Pulmonary artery endothelial cell (primary cell): Measurements from ENCODE around the gene TGFB1. TPM values are rescaled to one million over a fixed set of nuclear protein-coding genes. Genes with fewer than 3 reads are reported as not detected.
A peak's percentile ranks its signal among the peaks of the same experiment; 100 is the strongest.
"Not testable (repeated sequence)": the region's sequence is repeated elsewhere in the genome, so short reads cannot be mapped to it uniquely, and the experiment has no call there.

ENCODE experiments used
- DNase-seq: peaks from one replicate; pipeline ENCODE4 v3.0.0-alpha.2; 2011; ENCODE audit warnings: low read depth, low spot score
- total RNA-seq: library from RNA; depleted of rRNA; stranded (reverse); fragments of >200 nt; gene quantifications from 2 replicates; pipeline ENCODE4 v1.2.3, GENCODE V29; 2014

Gene TGFB1
- 18.2 and 18.9 TPM in 2 replicates for total RNA-seq

- peak; percentile 54 for DNase-seq
These were observed at the start of gene TGFB1 for GRCh38 chr19:41353466-41354342. Gene TGFB1, minus strand, starts transcription at chr19:41353922. Its CDS starts 878 bp downstream, at chr19:41353044.

- DNase-seq: no peak
These were observed 48.3 kb upstream of the TGFB1 start for GRCh38 chr19:41402010-41402409.

DNA sequence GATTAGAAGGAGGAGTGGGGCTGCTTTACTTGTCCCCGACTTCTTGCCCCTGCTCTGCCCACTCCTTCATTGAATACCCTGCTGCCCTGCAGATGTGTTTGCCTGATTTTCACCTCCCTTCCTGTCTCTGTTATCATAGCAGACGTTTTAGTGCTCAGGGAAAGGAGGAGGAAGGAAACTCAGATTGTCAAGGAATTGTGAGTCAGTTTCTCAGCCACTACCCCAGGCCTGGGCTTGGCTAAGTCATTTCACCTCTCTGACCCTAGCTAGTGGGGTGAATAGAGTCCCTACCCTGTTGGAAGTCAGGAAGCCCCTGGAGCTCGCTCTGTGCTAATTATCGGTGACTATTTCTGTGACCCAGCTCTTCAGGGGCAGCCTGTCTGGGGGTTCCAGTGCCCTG lies 47.8 kb upstream of the TGFB1 start:
- peak; percentile 65 for DNase-seq

DNA sequence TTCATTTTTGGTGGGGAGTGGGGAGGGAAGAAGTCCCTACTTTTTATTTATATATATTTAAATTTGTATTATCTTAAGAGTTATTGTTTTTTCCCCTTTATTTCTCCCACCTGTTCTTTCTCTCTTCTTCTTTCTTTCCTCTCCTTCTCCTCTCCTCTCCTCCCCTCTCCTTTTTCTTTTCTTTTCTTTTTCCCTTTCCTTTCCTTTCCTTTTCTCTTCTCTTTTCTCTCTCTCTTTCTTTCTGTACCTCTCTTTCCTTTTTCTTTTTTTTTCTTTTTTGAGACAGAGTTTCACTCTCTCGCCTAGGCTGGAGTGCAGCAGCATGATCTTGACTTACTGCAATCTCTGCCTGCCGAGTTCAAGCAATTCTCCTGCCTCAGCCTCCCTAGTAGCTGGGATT lies 45.8 kb upstream of the TGFB1 start:
- no peak for DNase-seq

DNA sequence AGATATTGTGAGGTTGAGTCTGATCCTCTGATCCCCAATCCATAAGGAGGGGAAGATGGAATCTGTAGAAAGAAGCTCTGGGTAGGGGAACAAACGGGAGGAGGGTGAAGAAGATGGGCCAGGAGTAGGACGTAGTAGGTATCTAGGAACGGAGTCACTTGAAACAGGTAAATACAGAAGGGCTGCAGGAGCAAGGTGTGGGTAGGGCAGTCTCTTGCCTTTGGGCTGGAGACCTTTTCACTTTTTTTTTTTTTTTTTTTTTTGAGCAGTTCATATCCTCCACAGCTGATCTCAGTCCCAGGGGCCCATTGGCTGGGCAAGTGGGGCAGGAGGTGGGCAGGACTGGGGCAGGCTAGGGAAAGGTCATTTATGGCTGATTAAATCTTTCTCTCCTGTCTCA lies 45.4 kb upstream of the TGFB1 start:
- DNase-seq: no peak

- no peak for DNase-seq
These were observed 44.9 kb upstream of the TGFB1 start for GRCh38 chr19:41398598-41398997.

- no peak for DNase-seq
These were observed 44.3 kb upstream of the TGFB1 start for GRCh38 chr19:41398050-41398418.

GRCh38 chr19:41397086-41398049 lies 43.6 kb upstream of the TGFB1 start, which contains the start of the genes BCKDHA and EXOSC5:
Gene BCKDHA, plus strand, starts transcription at chr19:41397818. Its CDS starts 10 bp downstream, at chr19:41397828.
Gene EXOSC5, minus strand, starts transcription at chr19:41397359. Its CDS starts 31 bp downstream, at chr19:41397328.
- peak; percentile 99 for DNase-seq

DNA sequence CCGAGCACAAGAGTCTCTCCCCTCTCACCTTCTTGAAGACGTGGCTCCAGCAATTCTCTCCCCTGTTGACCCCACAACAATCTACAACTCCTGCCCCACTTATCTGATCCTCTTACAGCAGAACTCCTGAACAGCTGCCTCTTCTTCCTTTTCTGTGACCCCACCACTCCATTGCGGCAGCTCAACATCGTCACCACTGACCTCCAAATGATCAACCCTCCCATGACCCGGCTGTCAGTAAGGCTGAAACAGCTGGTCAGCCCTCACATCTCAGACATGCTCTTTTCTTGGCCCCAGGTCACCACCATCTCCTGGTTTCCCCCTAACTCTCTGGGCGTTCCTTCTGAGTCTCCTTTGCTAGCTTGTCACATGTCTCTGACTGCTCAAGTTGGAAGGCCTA lies 41.6 kb upstream of the TGFB1 start:
- no peak for DNase-seq

DNA sequence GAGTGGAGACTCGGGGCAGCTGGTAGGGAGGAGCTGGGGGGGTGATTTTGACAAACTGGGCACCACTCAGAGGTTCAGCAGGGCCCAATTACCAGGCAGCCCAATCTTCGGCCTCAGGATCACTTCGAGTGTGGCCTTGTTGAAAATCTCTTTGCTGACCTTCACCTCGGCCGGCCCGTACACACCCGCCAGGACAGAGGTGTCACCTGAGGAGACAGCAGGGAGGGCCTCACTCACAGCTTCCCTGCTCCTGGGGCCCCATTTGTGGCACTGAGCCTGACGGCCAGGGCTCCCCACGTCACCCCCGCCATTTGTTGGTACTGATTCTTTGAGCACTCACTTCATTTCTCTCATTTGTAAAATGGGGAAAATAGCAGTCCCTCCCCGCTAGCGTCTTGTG lies 39.1 kb upstream of the TGFB1 start:
- no peak for DNase-seq

DNA sequence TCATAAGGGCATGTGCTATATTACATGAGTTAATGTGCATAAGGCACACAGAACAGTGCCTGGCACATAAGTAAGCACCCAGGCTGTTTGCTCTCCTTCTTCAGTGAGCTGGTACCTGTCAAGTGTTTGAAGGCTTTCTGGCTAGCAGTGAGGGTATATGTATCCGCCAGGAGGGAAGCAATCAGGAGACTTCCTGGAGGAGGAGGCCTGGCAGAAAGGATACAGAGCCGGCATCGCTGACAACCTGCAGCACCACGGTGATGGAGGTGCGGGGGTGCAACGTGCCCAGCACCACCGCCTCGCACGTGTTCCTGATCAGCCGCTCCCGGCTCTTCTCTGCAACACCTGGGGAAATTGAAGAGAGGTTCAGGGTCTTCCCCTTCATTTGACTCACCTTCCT lies 37.9 kb upstream of the TGFB1 start:
- DNase-seq: no peak

GRCh38 chr19:41386442-41386841 lies 32.7 kb upstream of the TGFB1 start:
- no peak for DNase-seq

DNA sequence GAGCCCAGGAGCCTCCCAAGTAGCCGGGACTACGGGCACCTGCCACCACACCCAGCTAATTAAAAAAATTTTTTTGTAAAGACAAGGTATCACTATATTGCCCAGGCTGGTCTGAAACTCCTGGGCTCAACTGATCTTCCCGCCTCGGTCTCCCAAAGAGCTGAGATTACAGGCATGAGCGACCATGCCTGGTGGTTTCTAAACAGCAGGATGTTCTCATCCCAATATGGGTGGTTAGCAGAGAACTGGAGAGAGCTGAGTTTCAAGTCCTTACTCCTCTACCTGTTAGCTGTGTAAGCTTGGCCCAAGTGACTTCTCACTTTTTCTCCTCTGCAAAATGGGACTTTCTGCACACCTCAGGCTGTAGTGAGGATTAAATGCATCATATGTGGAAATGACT lies 30.6 kb upstream of the TGFB1 start:
- no peak for DNase-seq

- DNase-seq: not testable (repeated sequence)
These were observed 27.8 kb upstream of the TGFB1 start for GRCh38 chr19:41381536-41381935.

GRCh38 chr19:41377977-41378709 lies 24.4 kb upstream of the TGFB1 start:
- no peak for DNase-seq

- DNase-seq: no peak
These were observed 23.3 kb upstream of the TGFB1 start for GRCh38 chr19:41376998-41377365.

DNA sequence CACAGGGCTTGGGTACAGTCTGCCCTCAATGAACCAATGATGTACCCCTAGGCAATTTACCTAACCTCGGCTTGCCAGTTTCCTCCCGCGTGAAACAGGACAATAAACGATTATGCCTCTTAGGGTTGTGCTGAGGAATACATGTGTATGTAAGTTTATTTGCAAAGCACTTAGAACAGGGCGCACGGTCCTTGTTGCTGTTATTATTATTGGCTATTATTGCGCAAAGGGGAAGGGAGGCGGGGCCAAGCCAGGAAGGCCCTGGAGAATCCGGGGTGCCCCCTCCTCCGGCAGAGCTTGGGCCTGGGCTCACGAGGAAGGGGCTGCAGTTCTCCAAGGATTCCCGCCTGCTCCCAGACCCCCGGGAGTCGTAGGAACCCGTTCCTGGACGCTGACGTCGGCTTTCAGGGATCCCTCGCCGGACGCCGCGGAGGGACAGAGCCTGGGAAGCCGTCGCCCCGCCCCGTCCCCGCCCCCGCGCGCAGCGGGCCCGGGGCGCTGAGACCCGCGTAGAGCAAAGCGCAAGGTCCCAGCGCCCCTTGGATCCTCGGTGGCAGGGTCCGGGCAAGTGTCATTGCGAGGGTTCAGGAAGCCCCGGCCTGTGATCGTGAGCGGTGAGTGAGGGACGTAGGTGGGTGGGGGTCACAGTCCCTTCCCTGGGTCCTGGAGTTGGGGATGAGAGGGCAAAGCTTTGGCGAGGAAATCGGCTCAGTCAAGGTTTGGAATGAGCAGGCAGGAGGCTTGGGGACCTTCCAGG lies 22.7 kb upstream of the TGFB1 start, which contains the start of gene TMEM91:
TMEM91 (plus strand) TSS at position 293 of the 757 bp plus-strand sequence. CDS start 1,777 bp downstream, outside the sequence.
- DNase-seq: no peak

DNA sequence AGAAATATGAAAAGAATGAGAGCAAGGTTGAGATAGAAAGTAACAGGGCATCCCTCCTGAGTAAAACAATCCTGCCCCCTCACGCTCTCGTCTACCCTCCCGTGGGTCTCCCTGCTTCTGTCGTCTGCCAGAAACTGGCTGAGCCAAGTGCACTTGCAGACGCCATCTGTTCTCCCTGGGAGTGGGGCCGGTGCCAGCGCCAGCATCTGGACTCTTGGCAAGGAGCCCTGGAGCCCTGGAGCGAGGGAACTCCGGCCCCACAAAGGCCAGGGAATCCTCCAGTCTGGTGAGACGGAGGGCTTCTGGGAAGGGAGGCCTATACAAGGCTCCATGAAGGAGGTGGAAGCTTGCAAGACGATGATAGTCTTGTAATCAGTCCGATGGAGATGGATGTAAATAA lies 20.3 kb upstream of the TGFB1 start:
- peak; percentile 68 for DNase-seq

- no peak for DNase-seq
These were observed 18.8 kb upstream of the TGFB1 start for GRCh38 chr19:41372501-41372900.

DNA sequence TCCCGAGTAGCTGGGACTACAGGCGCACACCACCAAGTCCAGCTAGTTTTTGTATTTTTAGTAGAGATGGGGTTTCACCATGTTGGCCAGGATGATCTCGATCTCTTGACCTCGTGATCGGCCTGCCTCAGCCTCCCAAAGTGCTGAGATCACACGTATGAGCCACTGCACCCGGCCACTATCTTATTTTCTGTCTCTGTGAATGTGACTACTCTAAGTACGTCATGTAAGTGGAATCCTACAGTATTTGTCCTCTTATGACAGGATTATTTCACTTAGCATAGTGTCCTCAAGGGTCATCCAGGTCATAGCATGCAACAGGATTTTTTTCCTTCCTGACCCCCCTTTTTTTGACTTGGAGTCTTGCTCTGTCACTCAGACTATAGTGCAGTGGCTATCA lies 17.8 kb upstream of the TGFB1 start:
- DNase-seq: no peak
